Measurements from ENCODE around the gene LCN6.

The LCN6 gene

GRCh38 chr9:136740971-136741882 lies 7.1 kb downstream of the LCN6 start:
- Histone ChIP-seq H3K23ac (ENCODE audit: low read length) (no peak overlapping the region), H3K9me3 (ENCODE audit: insufficient read depth, low read depth, low read length) (no peaks in the 10 kb centered on the region), H3K27me3 (ENCODE audit: insufficient read depth, low read length) (no peaks in the 10 kb centered on the region), H3K79me2 (ENCODE audit: control insufficient read depth, insufficient read depth, low read length, poor library complexity) (no peaks in the 10 kb centered on the region), H2BK12ac (ENCODE audit: low read length) (no peak overlapping the region), H2BK5ac (ENCODE audit: low read depth, low read length, poor library complexity) (no peak overlapping the region), H3K14ac (ENCODE audit: low read length) (no peak overlapping the region), H3K79me1 (ENCODE audit: low read length) (no peaks in the 10 kb centered on the region), H3K4me1 (ENCODE audit: control insufficient read depth in 1 of 2, insufficient read depth in 2 of 2, low read length in 2 of 2) (no peaks in the 10 kb centered on the region), H3K4me2 (ENCODE audit: low read length) (no peak overlapping the region), H3K4ac (ENCODE audit: low read depth, low read length) (no peak overlapping the region), H2AFZ (ENCODE audit: insufficient read depth, low read length, poor library complexity) (no peak overlapping the region), H3K36me3 (ENCODE audit: control insufficient read depth in 1 of 2, insufficient read depth in 2 of 2, low read length in 2 of 2) (no peaks in the 10 kb centered on the region), H3K18ac (ENCODE audit: low read length) (no peak overlapping the region), H3K9ac (ENCODE audit: low read length) (no peak overlapping the region), H2AK5ac (ENCODE audit: low read length) (no peak overlapping the region), H3K4me3 (ENCODE audit: low read depth, low read length) (no peak overlapping the region), H3K27ac (ENCODE audit: low read depth, low read length) (no peak overlapping the region), H4K12ac (ENCODE audit: low read depth, low read length) (no peak overlapping the region), H4K8ac (ENCODE audit: low read depth, low read length) (no peak overlapping the region), H4K91ac (ENCODE audit: low read depth, low read length) (no peak overlapping the region), H2BK120ac (ENCODE audit: insufficient read depth, low read length, poor library complexity) (no peak overlapping the region)
- no CpG with 5 or more reads among the region's 37 CpGs for WGBS (ENCODE audit: extremely low coverage, insufficient coverage, insufficient read length)
- DNase-seq: no peak

GRCh38 chr9:136740491-136740890 lies 7.8 kb downstream of the LCN6 start:
- Histone ChIP-seq H4K91ac (ENCODE audit: low read depth, low read length) (no peak overlapping the region), H3K9me3 (ENCODE audit: insufficient read depth, low read depth, low read length) (peaks cover 3% of the 10 kb centered on the region), H3K36me3 (ENCODE audit: control insufficient read depth in 1 of 2, insufficient read depth in 2 of 2, low read length in 2 of 2) (no peaks in the 10 kb centered on the region), H3K27ac (ENCODE audit: low read depth, low read length) (no peak overlapping the region), H3K4ac (ENCODE audit: low read depth, low read length) (no peak overlapping the region), H3K23ac (ENCODE audit: low read length) (no peak overlapping the region), H3K9ac (ENCODE audit: low read length) (no peak overlapping the region), H4K12ac (ENCODE audit: low read depth, low read length) (no peak overlapping the region), H2AFZ (ENCODE audit: insufficient read depth, low read length, poor library complexity) (no peak overlapping the region), H3K4me1 (ENCODE audit: control insufficient read depth in 1 of 2, insufficient read depth in 2 of 2, low read length in 2 of 2) (no peaks in the 10 kb centered on the region), H2BK12ac (ENCODE audit: low read length) (no peak overlapping the region), H3K79me2 (ENCODE audit: control insufficient read depth, insufficient read depth, low read length, poor library complexity) (no peaks in the 10 kb centered on the region), H3K4me2 (ENCODE audit: low read length) (no peak overlapping the region), H2BK120ac (ENCODE audit: insufficient read depth, low read length, poor library complexity) (no peak overlapping the region), H3K4me3 (ENCODE audit: low read depth, low read length) (no peak overlapping the region), H3K14ac (ENCODE audit: low read length) (no peak overlapping the region), H3K27me3 (ENCODE audit: insufficient read depth, low read length) (no peaks in the 10 kb centered on the region), H4K8ac (ENCODE audit: low read depth, low read length) (no peak overlapping the region), H2AK5ac (ENCODE audit: low read length) (no peak overlapping the region), H2BK5ac (ENCODE audit: low read depth, low read length, poor library complexity) (no peak overlapping the region), H3K18ac (ENCODE audit: low read length) (no peak overlapping the region), H3K79me1 (ENCODE audit: low read length) (no peaks in the 10 kb centered on the region)
- no peak for DNase-seq
- WGBS (ENCODE audit: extremely low coverage, insufficient coverage, insufficient read length): no CpG with 5 or more reads among the region's 16 CpGs

GRCh38 chr9:136740069-136740468 lies 8.3 kb downstream of the LCN6 start:
- Histone ChIP-seq H3K27me3 (ENCODE audit: insufficient read depth, low read length) (no peaks in the 10 kb centered on the region), H2AFZ (ENCODE audit: insufficient read depth, low read length, poor library complexity) (no peak overlapping the region), H3K79me2 (ENCODE audit: control insufficient read depth, insufficient read depth, low read length, poor library complexity) (no peaks in the 10 kb centered on the region), H4K12ac (ENCODE audit: low read depth, low read length) (no peak overlapping the region), H3K4me3 (ENCODE audit: low read depth, low read length) (no peak overlapping the region), H3K14ac (ENCODE audit: low read length) (no peak overlapping the region), H4K91ac (ENCODE audit: low read depth, low read length) (no peak overlapping the region), H2BK12ac (ENCODE audit: low read length) (no peak overlapping the region), H3K36me3 (ENCODE audit: control insufficient read depth in 1 of 2, insufficient read depth in 2 of 2, low read length in 2 of 2) (no peaks in the 10 kb centered on the region), H3K4ac (ENCODE audit: low read depth, low read length) (no peak overlapping the region), H3K4me1 (ENCODE audit: control insufficient read depth in 1 of 2, insufficient read depth in 2 of 2, low read length in 2 of 2) (no peaks in the 10 kb centered on the region), H3K18ac (ENCODE audit: low read length) (no peak overlapping the region), H2AK5ac (ENCODE audit: low read length) (no peak overlapping the region), H2BK5ac (ENCODE audit: low read depth, low read length, poor library complexity) (no peak overlapping the region), H3K23ac (ENCODE audit: low read length) (no peak overlapping the region), H3K9me3 (ENCODE audit: insufficient read depth, low read depth, low read length) (peaks cover 3% of the 10 kb centered on the region), H3K9ac (ENCODE audit: low read length) (no peak overlapping the region), H3K4me2 (ENCODE audit: low read length) (no peak overlapping the region), H3K79me1 (ENCODE audit: low read length) (no peaks in the 10 kb centered on the region), H2BK120ac (ENCODE audit: insufficient read depth, low read length, poor library complexity) (no peak overlapping the region), H4K8ac (ENCODE audit: low read depth, low read length) (no peak overlapping the region), H3K27ac (ENCODE audit: low read depth, low read length) (no peak overlapping the region)
- WGBS (ENCODE audit: extremely low coverage, insufficient coverage, insufficient read length): no CpG with 5 or more reads among the region's 11 CpGs
- DNase-seq: no peak

- Histone ChIP-seq H2AK5ac (ENCODE audit: low read length) (no peak overlapping the region), H3K4ac (ENCODE audit: low read depth, low read length) (no peak overlapping the region), H3K27me3 (ENCODE audit: insufficient read depth, low read length) (no peaks in the 10 kb centered on the region), H3K27ac (ENCODE audit: low read depth, low read length) (no peak overlapping the region), H3K36me3 (ENCODE audit: control insufficient read depth in 1 of 2, insufficient read depth in 2 of 2, low read length in 2 of 2) (no peaks in the 10 kb centered on the region), H2BK12ac (ENCODE audit: low read length) (no peak overlapping the region), H3K79me1 (ENCODE audit: low read length) (no peaks in the 10 kb centered on the region), H4K12ac (ENCODE audit: low read depth, low read length) (no peak overlapping the region), H4K8ac (ENCODE audit: low read depth, low read length) (no peak overlapping the region), H2BK120ac (ENCODE audit: insufficient read depth, low read length, poor library complexity) (no peak overlapping the region), H4K91ac (ENCODE audit: low read depth, low read length) (no peak overlapping the region), H3K18ac (ENCODE audit: low read length) (no peak overlapping the region), H2BK5ac (ENCODE audit: low read depth, low read length, poor library complexity) (no peak overlapping the region), H2AFZ (ENCODE audit: insufficient read depth, low read length, poor library complexity) (no peak overlapping the region), H3K4me1 (ENCODE audit: control insufficient read depth in 1 of 2, insufficient read depth in 2 of 2, low read length in 2 of 2) (no peaks in the 10 kb centered on the region), H3K9me3 (ENCODE audit: insufficient read depth, low read depth, low read length) (peaks cover 3% of the 10 kb centered on the region), H3K14ac (ENCODE audit: low read length) (no peak overlapping the region), H3K9ac (ENCODE audit: low read length) (no peak overlapping the region), H3K4me3 (ENCODE audit: low read depth, low read length) (no peak overlapping the region), H3K79me2 (ENCODE audit: control insufficient read depth, insufficient read depth, low read length, poor library complexity) (no peaks in the 10 kb centered on the region), H3K4me2 (ENCODE audit: low read length) (no peak overlapping the region), H3K23ac (ENCODE audit: low read length) (no peak overlapping the region)
- no CpG with 5 or more reads among the region's 23 CpGs for WGBS (ENCODE audit: extremely low coverage, insufficient coverage, insufficient read length)
- no peak for DNase-seq
Measured at GRCh38 chr9:136739509-136739908, 8.8 kb downstream of the LCN6 start.
